Liver (tissue), 9 donors: ENCODE measurements around the gene KCP. TPM values are rescaled to one million over a fixed set of nuclear protein-coding genes. Genes with fewer than 3 reads are reported as not detected.

Source experiments
- DNase-seq: peaks from one replicate; pipeline ENCODE4 v3.0.0-alpha.2; 2017; ENCODE audit warnings: low spot score
- H3K27ac ChIP-seq, 2 donors: one replicate each; pipeline ENCODE4 v1.7.0; 2013; ENCODE audit warnings: inconsistent platforms in 2 of 2, low read length in 2 of 2, control low read depth in 1 of 2, low read depth in 1 of 2, mild to moderate bottlenecking in 1 of 2
- H3K27me3 ChIP-seq, 4 donors: one replicate each; pipeline versions ENCODE4 v1.6.1 to v1.7.0; 2013; ENCODE audit warnings: low read length in 3 of 4, inconsistent platforms in 1 of 4, mild to moderate bottlenecking in 1 of 4, moderate library complexity in 1 of 4; ENCODE audit not compliant: control insufficient read depth in 4 of 4, insufficient read depth in 4 of 4
- H3K36me3 ChIP-seq, 4 donors: one replicate each; pipeline versions ENCODE4 v1.6.1 to v1.7.0; 2013; ENCODE audit warnings: low read length in 3 of 4, mild to moderate bottlenecking in 3 of 4, low read depth in 1 of 4, moderate library complexity in 1 of 4; ENCODE audit not compliant: control insufficient read depth in 4 of 4, insufficient read depth in 3 of 4
- H3K4me1 ChIP-seq, 4 donors: one replicate each; pipeline versions ENCODE4 v1.6.1 to v1.7.0; 2013; ENCODE audit warnings: low read length in 3 of 4, mild to moderate bottlenecking in 3 of 4, moderate library complexity in 1 of 4; ENCODE audit not compliant: control insufficient read depth in 4 of 4, insufficient read depth in 4 of 4
- H3K4me3 ChIP-seq, 3 donors: one replicate each; pipeline versions ENCODE4 v1.6.1 to v1.7.0; 2013; ENCODE audit warnings: low read length in 3 of 3, control low read depth in 1 of 3, low read depth in 1 of 3, mild to moderate bottlenecking in 1 of 3
- H3K9ac ChIP-seq, 2 donors: one replicate each; pipeline ENCODE4 v1.7.0; 2013; ENCODE audit warnings: low read length in 2 of 2, mild to moderate bottlenecking in 2 of 2, moderate library complexity in 2 of 2, control low read depth in 1 of 2, low read depth in 1 of 2
- H3K9me3 ChIP-seq, 4 donors: one replicate each; pipeline versions ENCODE4 v1.6.1 to v1.7.0; 2013; ENCODE audit warnings: low read length in 3 of 4; ENCODE audit not compliant: control insufficient read depth in 4 of 4
- ATF3 ChIP-seq: IDR thresholded peaks from 2 replicates; pipeline ENCODE4 v1.6.1; 2016; ENCODE audit warnings: antibody characterized with exemption
- CTCF ChIP-seq: fragments of 150-350 bp; IDR thresholded peaks from 2 replicates; pipeline ENCODE4 v1.5.1; 2017; ENCODE audit warnings: improper control_type of control experiment, low read depth, low read length; ENCODE audit not compliant: missing input control
- EGR1 ChIP-seq, 2 donors: IDR thresholded peaks; 2 replicates each; pipeline ENCODE4 v1.6.1; 2016 to 2018; ENCODE audit warnings: antibody characterized with exemption in 2 of 2, low read depth in 2 of 2
- FOXA1 ChIP-seq: IDR thresholded peaks from 2 replicates; pipeline ENCODE4 v1.6.1; 2016; ENCODE audit warnings: antibody characterized with exemption
- GABPA ChIP-seq, 2 donors: IDR thresholded peaks in 1 of 2; conservative IDR thresholded peaks in 1 of 2; 2 replicates each; pipeline ENCODE4 v1.6.1; 2016; ENCODE audit warnings: antibody characterized with exemption in 2 of 2, mild to moderate bottlenecking in 1 of 2, moderate library complexity in 1 of 2
- HNF4A ChIP-seq, 2 donors: conservative IDR thresholded peaks; 2 replicates each; pipeline ENCODE4 v1.6.1; 2016; ENCODE audit warnings: antibody characterized with exemption in 2 of 2, mild to moderate bottlenecking in 2 of 2
- HNF4G ChIP-seq: IDR thresholded peaks from 2 replicates; pipeline ENCODE4 v1.6.1; 2016; ENCODE audit warnings: antibody characterized with exemption
- JUND ChIP-seq, 2 donors: IDR thresholded peaks; 2 replicates each; pipeline ENCODE4 v1.6.1; 2016; ENCODE audit warnings: antibody characterized with exemption in 2 of 2
- MAX ChIP-seq: IDR thresholded peaks from 2 replicates; pipeline ENCODE4 v1.6.1; 2016; ENCODE audit warnings: antibody characterized with exemption
- NR2F2 ChIP-seq: IDR thresholded peaks from 2 replicates; pipeline ENCODE4 v1.6.1; 2016; ENCODE audit warnings: antibody characterized with exemption
- SP1 ChIP-seq: IDR thresholded peaks from 2 replicates; pipeline ENCODE4 v1.6.1; 2018; ENCODE audit warnings: antibody characterized with exemption, mild to moderate bottlenecking
- TAF1 ChIP-seq: conservative IDR thresholded peaks from 2 replicates; pipeline ENCODE4 v1.6.1; 2016; ENCODE audit warnings: antibody characterized with exemption, mild to moderate bottlenecking
- YY1 ChIP-seq: IDR thresholded peaks from 2 replicates; pipeline ENCODE4 v1.6.1; 2016; ENCODE audit warnings: antibody characterized with exemption, mild to moderate bottlenecking
- WGBS: extraction: QIAGEN DNeasy Blood & Tissue Kit; methylation state at CpG from one replicate; pipeline ENCODE4 v1.1.7; 2013; 5-methylcytosine and 5-hydroxymethylcytosine counted together
- polyA plus RNA-seq, 2 donors: library from polyadenylated mRNA; stranded (reverse) in 1 of 2; unstranded in 1 of 2; fragments of 200-250 nt in 1 of 2; fragments of >200 nt in 1 of 2; fragmentation: Nextera tagmentation in 1 of 2; extraction: Ambion mirVana in 1 of 2; gene quantifications; one replicate each; pipeline versions ENCODE4 v1.2.1 to v1.2.3, GENCODE V29; 2013 to 2015
- total RNA-seq, 2 donors: library from RNA; depleted of rRNA; stranded (reverse); fragments of >200 nt; gene quantifications; one replicate each; pipeline ENCODE4 v1.2.3, GENCODE V29; 2014
- donor health status: healthy.
- donor health status: healthy.
- donor health status: healthy.
- donor health status: healthy.
- donor health status: healthy.

Gene KCP
- total and polyA plus RNA-seq, 4 donors: 0.02 to 0.08 (median 0.05) TPM; not detected in 1

GRCh38 chr7:128876586-128876977 is 33.9 kb downstream of the KCP start:
- 89% methylated on average over 5 of the region's 5 CpGs for WGBS
- H3K4me1 ChIP-seq: peaks cover 0 to 7% (median 0%) of the 10 kb centered on the region in 4 donors
- H3K36me3 ChIP-seq: no peaks in the 10 kb centered on the region
- no peak overlapping the region for H3K27ac ChIP-seq
- no peak overlapping the region for H3K4me3 ChIP-seq
- no peak for TF ChIP-seq GABPA (IDR thresholded peaks at IDR 0.05 in 1 of 2, conservative IDR thresholded peaks at IDR 0.05 in 1 of 2)
- TF ChIP-seq YY1: no peak
- H3K27me3 ChIP-seq: no peaks in the 10 kb centered on the region
- H3K9ac ChIP-seq: no peak overlapping the region
- no peaks in the 10 kb centered on the region for H3K9me3 ChIP-seq
- DNase-seq: no peak

- DNase-seq: no peak
- no peaks in the 10 kb centered on the region for H3K36me3 ChIP-seq
- H3K27me3 ChIP-seq: no peaks in the 10 kb centered on the region
- peaks cover 0 to 7% (median 0%) of the 10 kb centered on the region in 4 donors for H3K4me1 ChIP-seq
- no peak overlapping the region for H3K4me3 ChIP-seq
- 80% methylated on average over 3 of the region's 3 CpGs for WGBS
- H3K9ac ChIP-seq: no peak overlapping the region
- H3K9me3 ChIP-seq: no peaks in the 10 kb centered on the region
- no peak overlapping the region for H3K27ac ChIP-seq
- TF ChIP-seq MAX (no peak), NR2F2 (no peak), SP1 (no peak)
Observed at GRCh38 chr7:128876127-128876526, 34.4 kb downstream of the KCP start.

- no peak overlapping the region for H3K4me3 ChIP-seq
- peaks cover 0 to 7% (median 0%) of the 10 kb centered on the region in 4 donors for H3K4me1 ChIP-seq
- H3K27me3 ChIP-seq: no peaks in the 10 kb centered on the region
- no peak for TF ChIP-seq HNF4G
- H3K27ac ChIP-seq: no peak overlapping the region
- no peaks in the 10 kb centered on the region for H3K9me3 ChIP-seq
- DNase-seq: no peak
- no peaks in the 10 kb centered on the region for H3K36me3 ChIP-seq
- H3K9ac ChIP-seq: no peak overlapping the region
- 86% methylated on average over 8 of the region's 8 CpGs for WGBS
Observed at GRCh38 chr7:128875523-128875948, 35.0 kb downstream of the KCP start.

- Histone ChIP-seq H3K27ac (no peak overlapping the region), H3K4me3 (no peak overlapping the region), H3K36me3 (no peaks in the 10 kb centered on the region), H3K9me3 (no peaks in the 10 kb centered on the region), H3K9ac (no peak overlapping the region), H3K4me1 (peaks cover 5 to 7% (median 7%) of the 10 kb centered on the region in 4 donors), H3K27me3 (no peaks in the 10 kb centered on the region)
- WGBS: 73% methylated on average over 22 of the region's 22 CpGs
- TF ChIP-seq TAF1: no peak
- peak; percentile 21 to 23 for TF ChIP-seq HNF4A (conservative IDR thresholded peaks at IDR 0.05)
- peak; percentile 58 for DNase-seq
Observed at GRCh38 chr7:128874140-128875031, 36.1 kb downstream of the KCP start.

- Histone ChIP-seq H3K27me3 (no peaks in the 10 kb centered on the region), H3K4me1 (peaks cover 13 to 18% (median 15%) of the 10 kb centered on the region in 4 donors), H3K36me3 (no peaks in the 10 kb centered on the region), H3K9me3 (no peaks in the 10 kb centered on the region), H3K27ac (no peak overlapping the region), H3K4me3 (no peak overlapping the region), H3K9ac (no peak overlapping the region)
- no peak for DNase-seq
- TF ChIP-seq GABPA (IDR thresholded peaks at IDR 0.05 in 1 of 2, conservative IDR thresholded peaks at IDR 0.05 in 1 of 2) (no peak), YY1 (no peak), SP1 (no peak), NR2F2 (no peak), FOXA1 (no peak), EGR1 (IDR thresholded peaks at IDR 0.05; ENCODE audit: low read depth in 2 of 2) (no peak), CTCF (no peak), JUND (IDR thresholded peaks at IDR 0.05) (no peak), HNF4A (conservative IDR thresholded peaks at IDR 0.05) (no peak), ATF3 (no peak)
- WGBS: 88% methylated on average over 9 of the region's 9 CpGs
Observed at GRCh38 chr7:128873234-128873633, 37.3 kb downstream of the KCP start.
